Measurements from ENCODE around the gene FGD2.

Gene FGD2

DNA sequence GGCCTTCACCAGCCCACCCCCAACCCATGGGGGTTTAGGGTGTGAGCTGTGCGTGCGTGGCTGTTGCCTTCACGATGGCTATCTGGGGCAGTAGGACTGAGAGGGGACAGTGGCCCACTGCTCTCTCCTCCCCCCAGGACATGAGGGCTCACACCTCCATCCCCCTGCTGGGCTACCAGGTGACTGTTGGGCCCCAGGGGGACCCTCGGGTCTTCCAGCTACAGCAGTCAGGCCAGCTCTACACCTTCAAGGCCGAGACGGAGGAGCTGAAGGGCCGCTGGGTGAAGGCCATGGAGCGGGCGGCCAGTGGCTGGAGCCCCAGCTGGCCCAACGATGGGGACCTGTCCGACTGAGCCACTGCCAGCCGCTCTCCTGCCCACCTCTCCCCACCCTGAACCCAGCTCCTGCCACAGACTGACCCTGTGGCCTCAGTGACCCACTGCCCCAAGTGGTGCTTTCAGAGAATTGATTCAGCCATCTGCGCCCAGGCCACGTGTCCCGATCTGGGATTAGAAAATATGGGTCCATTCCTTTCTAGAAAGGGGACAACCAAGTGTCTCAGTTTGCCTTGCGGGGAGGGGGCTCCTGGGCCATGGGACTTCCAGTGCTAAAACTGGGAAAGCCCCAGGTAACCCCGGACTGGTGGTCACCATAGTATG is 22.5 kb downstream of the FGD2 start:
- Histone ChIP-seq H3K27ac (no peak overlapping the region), H3K9me3 (ENCODE audit: severe bottlenecking) (peaks cover 14% of the 10 kb centered on the region), H3K4me3 (ENCODE audit: low read depth, low read length) (no peak overlapping the region), H3K27me3 (ENCODE audit: insufficient read depth, low read depth, severe bottlenecking) (no peaks in the 10 kb centered on the region), H3K36me3 (no peaks in the 10 kb centered on the region)
- no peak for DNase-seq
- TF ChIP-seq, protein P1, sequence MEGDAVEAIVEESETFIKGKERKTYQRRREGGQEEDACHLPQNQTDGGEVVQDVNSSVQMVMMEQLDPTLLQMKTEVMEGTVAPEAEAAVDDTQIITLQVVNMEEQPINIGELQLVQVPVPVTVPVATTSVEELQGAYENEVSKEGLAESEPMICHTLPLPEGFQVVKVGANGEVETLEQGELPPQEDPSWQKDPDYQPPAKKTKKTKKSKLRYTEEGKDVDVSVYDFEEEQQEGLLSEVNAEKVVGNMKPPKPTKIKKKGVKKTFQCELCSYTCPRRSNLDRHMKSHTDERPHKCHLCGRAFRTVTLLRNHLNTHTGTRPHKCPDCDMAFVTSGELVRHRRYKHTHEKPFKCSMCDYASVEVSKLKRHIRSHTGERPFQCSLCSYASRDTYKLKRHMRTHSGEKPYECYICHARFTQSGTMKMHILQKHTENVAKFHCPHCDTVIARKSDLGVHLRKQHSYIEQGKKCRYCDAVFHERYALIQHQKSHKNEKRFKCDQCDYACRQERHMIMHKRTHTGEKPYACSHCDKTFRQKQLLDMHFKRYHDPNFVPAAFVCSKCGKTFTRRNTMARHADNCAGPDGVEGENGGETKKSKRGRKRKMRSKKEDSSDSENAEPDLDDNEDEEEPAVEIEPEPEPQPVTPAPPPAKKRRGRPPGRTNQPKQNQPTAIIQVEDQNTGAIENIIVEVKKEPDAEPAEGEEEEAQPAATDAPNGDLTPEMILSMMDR (IDR thresholded peaks at IDR 0.05; ENCODE audit: low read depth, low read length): peak; percentile 42

DNA sequence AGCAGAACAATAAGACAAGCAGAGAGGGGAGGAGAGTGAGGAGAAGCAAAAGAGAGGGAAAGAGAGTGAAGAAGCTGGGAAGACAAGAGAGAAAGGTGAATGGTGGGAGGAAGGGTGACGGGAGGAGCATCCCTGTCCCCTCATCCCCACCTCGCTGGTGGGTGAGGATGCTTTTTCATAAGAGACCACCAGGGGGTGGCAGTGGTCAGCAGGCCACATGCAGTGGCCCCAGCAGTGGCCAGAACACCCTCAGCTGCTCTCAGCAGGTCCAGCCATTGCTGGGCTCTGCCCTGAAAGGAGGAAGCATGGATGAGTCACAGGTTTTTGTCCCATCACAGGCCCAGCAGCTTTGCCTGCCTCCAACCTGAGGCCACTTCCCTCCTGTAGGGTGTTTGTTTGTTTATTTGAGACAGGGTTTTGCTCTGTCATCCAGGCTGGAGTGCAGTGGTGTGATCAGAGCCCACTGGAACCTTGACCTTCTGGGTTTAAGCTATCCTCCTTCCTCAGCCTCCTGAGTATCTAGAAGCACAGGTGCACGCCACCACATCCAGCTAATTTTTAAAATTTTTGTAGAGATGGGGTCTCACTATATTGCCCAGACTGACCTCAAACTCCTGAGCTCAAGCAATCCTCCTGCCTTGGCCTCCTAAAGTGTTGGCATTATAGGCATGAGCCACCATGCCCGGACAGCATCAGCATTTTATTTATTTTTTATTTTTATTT is 24.0 kb downstream of the FGD2 start:
- peak; percentile 83 for DNase-seq
- TF ChIP-seq, protein P1 (IDR thresholded peaks at IDR 0.05; ENCODE audit: low read depth, low read length): peak; percentile 99
- no peak overlapping the region for H3K27ac ChIP-seq

DNA sequence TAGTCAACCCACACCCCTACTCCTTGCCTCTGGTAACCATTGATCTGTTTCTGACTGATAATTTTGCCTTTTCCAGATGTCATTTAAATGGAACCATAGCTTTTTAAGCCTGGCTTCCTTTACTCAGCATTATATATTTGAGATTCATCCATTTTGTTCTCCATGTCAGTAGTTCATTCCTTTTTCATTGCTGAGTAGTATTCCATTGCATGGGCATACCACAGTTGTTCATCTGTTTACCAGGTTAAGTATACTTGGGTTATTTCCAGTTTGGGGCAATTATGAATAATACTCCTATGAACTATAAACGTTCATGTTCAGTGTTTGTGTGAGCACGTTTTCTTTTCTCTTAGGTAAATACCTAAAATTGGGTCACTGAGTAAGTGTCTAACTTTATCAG is 25.1 kb downstream of the FGD2 start:
- Histone ChIP-seq H3K4me3 (ENCODE audit: low read depth, low read length) (no peak overlapping the region), H3K36me3 (no peaks in the 10 kb centered on the region), H3K27ac (no peak overlapping the region), H3K27me3 (ENCODE audit: insufficient read depth, low read depth, severe bottlenecking) (no peaks in the 10 kb centered on the region), H3K9me3 (ENCODE audit: severe bottlenecking) (peaks cover 14% of the 10 kb centered on the region)
- no peak for DNase-seq
- TF ChIP-seq, protein P1 (IDR thresholded peaks at IDR 0.05; ENCODE audit: low read depth, low read length): no peak

More for the DNA sequence above, 24.0 kb downstream of the FGD2 start:
- Histone ChIP-seq H3K36me3 (no peaks in the 10 kb centered on the region), H3K9me3 (ENCODE audit: severe bottlenecking) (peaks cover 14% of the 10 kb centered on the region), H3K4me3 (ENCODE audit: low read depth, low read length) (no peak overlapping the region), H3K27me3 (ENCODE audit: insufficient read depth, low read depth, severe bottlenecking) (no peaks in the 10 kb centered on the region)

DNA sequence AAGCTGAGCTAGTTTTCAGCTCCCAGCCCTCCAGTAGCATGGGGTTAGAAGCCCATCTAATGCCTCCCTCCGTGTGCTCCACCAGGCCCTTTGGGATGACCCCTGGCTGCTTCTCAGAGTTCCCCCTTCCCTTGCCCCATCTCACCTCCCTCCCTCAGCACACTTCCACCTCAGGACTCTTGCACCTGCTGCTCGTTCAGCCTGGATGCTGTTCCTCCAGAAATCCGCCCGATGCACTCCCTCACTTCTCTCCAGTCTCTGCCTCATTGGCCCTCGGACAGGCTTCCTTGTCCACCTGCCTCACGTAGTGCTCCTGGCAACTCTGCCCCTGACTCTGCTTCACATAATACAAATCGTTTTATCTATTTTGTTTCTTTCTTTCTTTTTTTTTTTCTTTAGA is 26.8 kb downstream of the FGD2 start:
- H3K4me3 ChIP-seq (ENCODE audit: low read depth, low read length): no peak overlapping the region

DNA sequence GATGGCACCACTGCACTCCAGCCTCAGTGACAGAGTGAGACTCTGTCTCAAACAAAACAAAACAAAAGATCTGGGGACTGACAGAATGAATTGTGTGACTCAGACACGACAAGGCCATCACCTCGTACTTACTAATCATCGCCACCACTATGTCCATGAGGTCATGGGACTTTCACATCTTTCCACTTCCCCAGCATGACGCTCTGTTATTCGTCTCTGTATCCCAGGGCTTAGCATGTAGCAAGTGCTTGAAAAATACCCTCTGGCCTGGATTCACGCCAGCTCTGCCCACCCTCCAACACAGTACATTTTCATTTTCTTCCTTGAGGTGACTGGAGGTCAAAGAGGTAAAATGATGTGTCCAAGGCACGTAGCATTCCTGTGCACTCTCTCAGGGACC is 27.8 kb downstream of the FGD2 start:
- no peak overlapping the region for H3K4me3 ChIP-seq (ENCODE audit: low read depth, low read length)
- H3K27me3 ChIP-seq (ENCODE audit: insufficient read depth, low read depth, severe bottlenecking): no peaks in the 10 kb centered on the region
- H3K27ac ChIP-seq: no peak overlapping the region
- H3K36me3 ChIP-seq: no peaks in the 10 kb centered on the region
- no peak for DNase-seq
- H3K9me3 ChIP-seq (ENCODE audit: severe bottlenecking): peaks cover 14% of the 10 kb centered on the region
- TF ChIP-seq, protein P1 (IDR thresholded peaks at IDR 0.05; ENCODE audit: low read depth, low read length): no peak

More for the DNA sequence above, 26.8 kb downstream of the FGD2 start:
- Histone ChIP-seq H3K27me3 (ENCODE audit: insufficient read depth, low read depth, severe bottlenecking) (no peaks in the 10 kb centered on the region), H3K36me3 (no peaks in the 10 kb centered on the region), H3K9me3 (ENCODE audit: severe bottlenecking) (peaks cover 14% of the 10 kb centered on the region), H3K27ac (no peak overlapping the region)
- DNase-seq: no peak
- TF ChIP-seq, protein P1 (IDR thresholded peaks at IDR 0.05; ENCODE audit: low read depth, low read length): no peak
